Neuronal stem cell (in vitro differentiated cells): ENCODE measurements around the gene C14orf132.

ENCODE experiments used
- DNase-seq: peaks from one replicate; pipeline ENCODE4 v3.0.0-alpha.2; 2013; ENCODE audit warnings: low spot score
- H2AFZ ChIP-seq: one replicate; pipeline ENCODE4 v1.6.1; 2013; ENCODE audit warnings: mild to moderate bottlenecking, low read length, inconsistent platforms
- H2AK5ac ChIP-seq: 2 replicates; pipeline ENCODE4 v1.6.1; 2013; ENCODE audit warnings: low read depth, mild to moderate bottlenecking, inconsistent platforms, low read length, moderate library complexity, mixed read lengths
- H2BK120ac ChIP-seq: 2 replicates; pipeline ENCODE4 v1.6.1; 2013; ENCODE audit warnings: low read depth, mild to moderate bottlenecking, inconsistent platforms, low read length, moderate library complexity, mixed read lengths
- H2BK12ac ChIP-seq: one replicate; pipeline ENCODE4 v1.6.1; 2013; ENCODE audit warnings: low read length, inconsistent platforms
- H2BK15ac ChIP-seq: 2 replicates; pipeline ENCODE4 v1.6.1; 2013; ENCODE audit warnings: mild to moderate bottlenecking, low read length, inconsistent platforms, mixed read lengths
- H2BK5ac ChIP-seq: one replicate; pipeline ENCODE4 v1.6.1; 2013; ENCODE audit warnings: inconsistent platforms, mild to moderate bottlenecking, low read length, moderate library complexity
- H3K14ac ChIP-seq: one replicate; pipeline ENCODE4 v1.6.1; 2013; ENCODE audit warnings: low read length, inconsistent platforms
- H3K18ac ChIP-seq: 2 replicates; pipeline ENCODE4 v1.6.1; 2013; ENCODE audit warnings: low read length, inconsistent platforms
- H3K23ac ChIP-seq: 2 replicates; pipeline ENCODE4 v1.6.1; 2013; ENCODE audit warnings: low read depth, mild to moderate bottlenecking, mixed read lengths, low read length, inconsistent platforms; ENCODE audit not compliant: poor library complexity
- H3K27ac ChIP-seq: replicated peaks from 3 replicates; pipeline ENCODE4 v1.5.1; 2013; ENCODE audit warnings: low read length, inconsistent platforms
- H3K27me3 ChIP-seq, 3 experiments: 2 replicates each; pipeline ENCODE4 v1.6.1; 2013; ENCODE audit warnings: low read length in 3 of 3, mild to moderate bottlenecking in 2 of 3, inconsistent platforms in 1 of 3, low read depth in 1 of 3, mixed read lengths in 1 of 3, moderate library complexity in 1 of 3; ENCODE audit not compliant: control insufficient read depth in 3 of 3, insufficient read depth in 3 of 3
- H3K36me3 ChIP-seq, 2 donors: replicated peaks in 1 of 2; 2 replicates each; pipeline ENCODE4 v1.6.1; 2013; ENCODE audit warnings: low read length in 2 of 2; ENCODE audit not compliant: control insufficient read depth in 2 of 2, insufficient read depth in 2 of 2
- H3K4ac ChIP-seq: 2 replicates; pipeline ENCODE4 v1.6.1; 2013; ENCODE audit warnings: inconsistent platforms, mild to moderate bottlenecking, low read length, moderate library complexity
- H3K4me1 ChIP-seq, 2 donors: 1 replicate in 1 of 2; 2 replicates in 1 of 2; pipeline ENCODE4 v1.6.1; 2013; ENCODE audit warnings: low read length in 2 of 2, low read depth in 1 of 2; ENCODE audit not compliant: control insufficient read depth in 2 of 2, insufficient read depth in 1 of 2
- H3K4me2 ChIP-seq: one replicate; pipeline ENCODE4 v1.6.1; 2013; ENCODE audit warnings: mild to moderate bottlenecking, low read length, inconsistent platforms; ENCODE audit not compliant: insufficient read depth, poor library complexity, severe bottlenecking
- H3K4me3 ChIP-seq, 2 donors: 2 replicates each; pipeline ENCODE4 v1.5.1; 2013; ENCODE audit warnings: low read length in 2 of 2, mild to moderate bottlenecking in 2 of 2, inconsistent platforms in 1 of 2, moderate library complexity in 1 of 2
- H3K79me1 ChIP-seq: one replicate; pipeline ENCODE4 v1.6.1; 2013; ENCODE audit warnings: low read depth, mild to moderate bottlenecking, inconsistent platforms, low read length, moderate library complexity
- H3K9ac ChIP-seq: one replicate; pipeline ENCODE4 v1.6.1; 2013; ENCODE audit warnings: mild to moderate bottlenecking, low read depth, low read length, inconsistent platforms; ENCODE audit not compliant: poor library complexity
- H3K9me3 ChIP-seq, 2 donors: replicated peaks in 1 of 2; 2 replicates each; pipeline versions ENCODE3 to v1.6.1; 2013; ENCODE audit warnings: low read length in 2 of 2, mild to moderate bottlenecking in 2 of 2, inconsistent platforms in 1 of 2, low read depth in 1 of 2, mixed read lengths in 1 of 2, moderate library complexity in 1 of 2; ENCODE audit not compliant: control insufficient read depth in 2 of 2, insufficient read depth in 1 of 2
- H4K8ac ChIP-seq: one replicate; pipeline ENCODE4 v1.6.1; 2013; ENCODE audit warnings: low read depth, mild to moderate bottlenecking, inconsistent platforms, low read length, moderate library complexity
- H4K91ac ChIP-seq: one replicate; pipeline ENCODE4 v1.6.1; 2013; ENCODE audit warnings: low read length, low read depth, mild to moderate bottlenecking, inconsistent platforms; ENCODE audit not compliant: poor library complexity
- WGBS, 2 donors: extraction: QIAGEN DNeasy Blood & Tissue Kit; methylation state at CpG; one replicate each; pipeline ENCODE4 v1.1.7; 2013; ENCODE audit warnings: missing lambda C conversion rate in 2 of 2, mixed read lengths in 1 of 2; ENCODE audit not compliant: insufficient read length in 2 of 2, insufficient replicate concordance in 1 of 2; ENCODE audit errors: extremely low coverage in 2 of 2; 5-methylcytosine and 5-hydroxymethylcytosine counted together

C14orf132 gene

DNA sequence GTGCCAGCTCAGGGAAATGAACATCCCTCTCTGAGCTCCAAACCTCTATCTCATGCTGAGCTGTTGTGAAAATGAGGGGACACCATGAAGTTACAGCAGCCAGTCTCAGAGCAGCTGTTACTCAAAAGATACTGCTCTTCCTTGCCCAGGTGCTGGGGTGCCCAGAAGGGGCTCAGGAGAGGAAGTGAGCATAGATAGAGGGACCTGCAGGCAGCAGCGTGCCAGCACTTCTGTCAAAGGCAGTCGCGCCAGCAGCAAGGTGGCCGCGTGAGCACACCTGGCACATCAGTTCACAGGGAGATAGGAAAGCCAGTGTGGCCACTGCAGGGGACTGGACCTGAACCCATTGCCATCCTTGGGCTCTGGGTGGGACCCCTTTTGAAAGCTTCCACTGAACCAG lies 27.8 kb downstream of the C14orf132 start:
- Histone ChIP-seq H2BK15ac (no peak overlapping the region), H3K79me1 (no peaks in the 10 kb centered on the region), H2BK5ac (no peak overlapping the region), H3K9ac (no peak overlapping the region), H3K36me3 (peaks cover 0 to 30% of the 10 kb centered on the region in 2 donors), H3K18ac (no peak overlapping the region), H3K27ac (no peak overlapping the region), H2AFZ (no peak overlapping the region), H3K9me3 (no peaks in the 10 kb centered on the region), H2AK5ac (peak overlapping the region; percentile 3), H3K4me1 (peaks cover 4 to 6% of the 10 kb centered on the region in 2 donors), H4K8ac (no peak overlapping the region), H3K27me3 (no peaks in the 10 kb centered on the region), H2BK12ac (no peak overlapping the region), H3K14ac (no peak overlapping the region), H2BK120ac (no peak overlapping the region), H3K23ac (no peak overlapping the region), H3K4me2 (no peak overlapping the region), H3K4me3 (no peak overlapping the region), H3K4ac (no peak overlapping the region), H4K91ac (no peak overlapping the region)
- no peak for DNase-seq
- WGBS, 2 donors, result no CpG with 5 or more reads among the region's 5 CpGs

DNA sequence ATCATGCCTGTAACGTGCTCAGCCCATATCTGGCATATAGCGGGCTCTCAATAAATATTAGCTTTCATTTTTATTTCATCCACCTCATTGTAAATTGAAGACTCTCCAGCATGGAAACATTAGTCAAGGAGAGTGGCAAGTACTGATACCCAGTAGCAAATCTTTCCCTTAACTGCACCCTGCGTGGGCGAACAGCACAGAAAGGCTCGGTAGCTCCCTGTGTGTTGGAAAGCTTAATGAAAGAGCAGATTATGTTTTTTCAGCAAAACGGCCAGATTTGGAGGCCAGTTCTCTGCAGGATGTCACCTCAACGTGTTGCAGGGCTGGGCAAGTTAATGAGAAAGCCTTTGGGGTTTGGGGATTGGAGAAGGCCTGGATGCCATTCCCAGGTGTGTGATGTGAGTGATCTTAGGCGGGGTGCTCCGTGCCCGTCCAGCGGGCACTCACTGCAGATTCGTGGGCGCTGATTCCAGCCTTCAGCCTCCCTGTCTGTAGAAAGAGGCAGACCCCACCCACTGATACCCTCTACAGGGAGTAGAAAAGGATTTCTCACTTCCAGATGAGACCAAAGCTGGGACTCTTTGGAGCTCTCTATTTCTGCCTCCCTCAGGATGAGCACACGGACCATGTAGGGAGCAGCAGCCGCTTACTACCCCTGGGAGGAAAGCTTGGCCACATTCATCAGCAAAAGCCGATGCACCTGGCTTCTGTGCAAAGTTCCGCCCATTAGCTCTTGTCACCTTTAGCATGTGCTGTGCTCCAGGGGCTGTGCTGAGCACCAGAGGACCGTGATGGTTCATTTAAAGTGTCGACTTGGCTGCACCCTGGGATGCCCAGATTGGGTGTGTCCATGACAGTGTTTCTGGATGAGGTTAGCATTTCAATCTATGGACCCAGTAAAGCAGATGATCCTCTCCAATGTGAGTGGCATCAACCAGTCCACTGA lies 29.1 kb downstream of the C14orf132 start:
- Histone ChIP-seq H4K8ac (no peak overlapping the region), H3K27me3 (no peaks in the 10 kb centered on the region), H3K27ac (no peak overlapping the region), H2BK5ac (no peak overlapping the region), H3K14ac (no peak overlapping the region), H3K4me3 (no peak overlapping the region), H3K18ac (no peak overlapping the region), H4K91ac (no peak overlapping the region), H3K4ac (no peak overlapping the region), H2BK120ac (no peak overlapping the region), H3K9ac (no peak overlapping the region), H3K4me1 (peaks cover 4 to 6% of the 10 kb centered on the region in 2 donors), H3K23ac (no peak overlapping the region), H2AK5ac (no peak overlapping the region), H2BK12ac (no peak overlapping the region), H2BK15ac (no peak overlapping the region), H3K36me3 (peaks cover 0 to 32% of the 10 kb centered on the region in 2 donors), H3K79me1 (no peaks in the 10 kb centered on the region), H2AFZ (no peak overlapping the region), H3K4me2 (no peak overlapping the region), H3K9me3 (peaks cover 0 to 5% of the 10 kb centered on the region in 2 donors)
- no peak for DNase-seq
- WGBS, 2 donors, result no CpG with 5 or more reads among the region's 19 CpGs

DNA sequence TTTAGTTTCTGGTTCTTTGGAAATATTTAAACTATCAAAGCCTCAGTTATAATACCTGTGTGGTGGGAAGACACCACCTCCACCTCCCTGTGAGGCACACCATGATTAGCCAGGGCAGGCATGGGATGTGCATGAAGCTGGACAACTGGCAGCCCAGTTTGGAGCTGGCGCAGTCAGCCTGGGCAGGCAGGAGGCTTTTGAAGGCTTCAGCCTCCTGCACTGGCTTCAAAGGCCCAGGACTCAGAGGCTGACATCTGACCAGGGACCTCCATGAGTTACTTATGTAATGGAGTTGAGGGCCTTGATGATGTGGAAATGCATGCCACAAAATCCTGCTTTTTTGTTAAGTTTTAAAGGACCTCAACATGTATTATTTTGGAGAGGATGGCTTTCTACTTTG lies 30.3 kb downstream of the C14orf132 start:
- H3K27ac ChIP-seq, result no peak overlapping the region
- H3K27me3 ChIP-seq, result no peaks in the 10 kb centered on the region
- H3K9ac ChIP-seq, result no peak overlapping the region
- H3K79me1 ChIP-seq, result no peaks in the 10 kb centered on the region
- no peak overlapping the region for H2AFZ ChIP-seq
- no peak overlapping the region for H3K18ac ChIP-seq
- H3K4me2 ChIP-seq, result no peak overlapping the region
- no peak overlapping the region for H2BK15ac ChIP-seq
- H3K14ac ChIP-seq, result no peak overlapping the region
- no peak for DNase-seq
- no peak overlapping the region for H3K4ac ChIP-seq
- H3K4me3 ChIP-seq, result no peak overlapping the region
- no peak overlapping the region for H2BK120ac ChIP-seq
- H2AK5ac ChIP-seq, result no peak overlapping the region
- H3K36me3 ChIP-seq, result peaks cover 0 to 37% of the 10 kb centered on the region in 2 donors
- no peak overlapping the region for H4K91ac ChIP-seq
- H3K23ac ChIP-seq, result no peak overlapping the region
- H2BK12ac ChIP-seq, result no peak overlapping the region
- peaks cover 0 to 5% of the 10 kb centered on the region in 2 donors for H3K9me3 ChIP-seq
- H3K4me1 ChIP-seq, result peaks cover 4 to 6% of the 10 kb centered on the region in 2 donors
- H4K8ac ChIP-seq, result no peak overlapping the region
- no peak overlapping the region for H2BK5ac ChIP-seq
- WGBS, 2 donors, result no CpG with 5 or more reads among the region's 1 CpG

DNA sequence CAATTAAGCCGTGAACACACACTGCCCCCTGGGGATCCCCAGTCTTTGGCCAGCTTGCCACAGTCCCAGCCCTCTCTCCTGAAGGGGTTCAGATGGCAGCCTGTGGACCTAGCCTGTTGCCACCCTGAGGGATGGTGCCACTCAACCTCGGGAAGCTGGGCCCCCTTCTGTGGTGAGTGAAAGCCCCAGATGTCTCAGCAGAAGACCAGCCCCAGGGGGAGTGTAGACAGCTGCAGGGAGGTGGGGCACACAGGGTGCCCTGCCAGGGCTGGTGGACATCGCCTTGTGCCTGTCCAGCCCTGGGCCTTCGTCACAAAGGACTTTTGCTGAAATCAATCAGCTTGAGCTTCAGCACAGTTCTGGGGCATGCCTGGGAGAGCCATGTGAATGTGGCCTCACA lies 32.4 kb downstream of the C14orf132 start:
- Histone ChIP-seq H2BK15ac (no peak overlapping the region), H3K4ac (no peak overlapping the region), H4K91ac (no peak overlapping the region), H2BK120ac (no peak overlapping the region), H3K27me3 (no peaks in the 10 kb centered on the region), H3K18ac (no peak overlapping the region), H3K9me3 (peaks cover 0 to 5% of the 10 kb centered on the region in 2 donors), H3K4me3 (no peak overlapping the region), H2BK5ac (peak overlapping the region; percentile 60), H3K23ac (no peak overlapping the region), H3K14ac (no peak overlapping the region), H2AK5ac (no peak overlapping the region), H3K36me3 (peaks cover 0 to 37% of the 10 kb centered on the region in 2 donors), H2AFZ (no peak overlapping the region), H2BK12ac (no peak overlapping the region), H3K9ac (no peak overlapping the region), H3K27ac (no peak overlapping the region), H4K8ac (no peak overlapping the region), H3K4me1 (no peaks in the 10 kb centered on the region), H3K4me2 (no peak overlapping the region), H3K79me1 (no peaks in the 10 kb centered on the region)
- WGBS, 2 donors, result no CpG with 5 or more reads among the region's 4 CpGs
- no peak for DNase-seq
